ENCODE data around the gene PLEKHD1. TPM values are rescaled to one million over a fixed set of nuclear protein-coding genes. Genes with fewer than 3 reads are reported as not detected.
A peak's percentile ranks its signal among the peaks of the same experiment; 100 is the strongest.

The PLEKHD1 gene
- total RNA-seq, 1 donor = under 0.01 TPM

DNA sequence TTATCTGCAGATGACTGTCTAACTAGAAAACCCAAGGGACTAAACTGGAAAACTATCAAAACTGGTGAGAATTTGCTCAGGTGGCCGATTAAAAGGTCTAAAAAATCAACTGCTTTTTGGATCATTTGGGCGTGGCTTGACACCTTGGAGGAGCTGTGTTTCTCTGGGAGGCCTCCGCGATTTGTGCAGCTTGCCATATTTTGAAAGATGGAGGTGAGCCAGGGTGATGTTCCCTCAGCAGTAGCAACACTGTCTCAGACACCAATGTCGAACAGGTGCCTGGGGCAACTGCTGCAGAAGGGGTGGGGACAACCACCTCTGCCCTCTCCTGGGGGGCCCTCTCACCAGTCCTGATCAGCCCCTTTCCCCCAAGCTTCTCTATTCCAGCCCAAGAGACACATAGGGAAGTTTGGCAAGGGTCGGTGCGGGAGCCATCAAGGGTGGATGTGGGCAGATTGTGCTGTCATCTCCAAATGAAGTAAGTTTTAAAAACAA, 86.4 kb downstream of the PLEKHD1 start:
- TF ChIP-seq, protein P1, sequence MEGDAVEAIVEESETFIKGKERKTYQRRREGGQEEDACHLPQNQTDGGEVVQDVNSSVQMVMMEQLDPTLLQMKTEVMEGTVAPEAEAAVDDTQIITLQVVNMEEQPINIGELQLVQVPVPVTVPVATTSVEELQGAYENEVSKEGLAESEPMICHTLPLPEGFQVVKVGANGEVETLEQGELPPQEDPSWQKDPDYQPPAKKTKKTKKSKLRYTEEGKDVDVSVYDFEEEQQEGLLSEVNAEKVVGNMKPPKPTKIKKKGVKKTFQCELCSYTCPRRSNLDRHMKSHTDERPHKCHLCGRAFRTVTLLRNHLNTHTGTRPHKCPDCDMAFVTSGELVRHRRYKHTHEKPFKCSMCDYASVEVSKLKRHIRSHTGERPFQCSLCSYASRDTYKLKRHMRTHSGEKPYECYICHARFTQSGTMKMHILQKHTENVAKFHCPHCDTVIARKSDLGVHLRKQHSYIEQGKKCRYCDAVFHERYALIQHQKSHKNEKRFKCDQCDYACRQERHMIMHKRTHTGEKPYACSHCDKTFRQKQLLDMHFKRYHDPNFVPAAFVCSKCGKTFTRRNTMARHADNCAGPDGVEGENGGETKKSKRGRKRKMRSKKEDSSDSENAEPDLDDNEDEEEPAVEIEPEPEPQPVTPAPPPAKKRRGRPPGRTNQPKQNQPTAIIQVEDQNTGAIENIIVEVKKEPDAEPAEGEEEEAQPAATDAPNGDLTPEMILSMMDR (IDR thresholded peaks at IDR 0.05; ENCODE audit: extremely low read depth, low read depth, low read length) = no peak
- Histone ChIP-seq H3K79me2 (ENCODE audit: insufficient read depth, low read length) (no peaks in the 10 kb centered on the region), H3K27ac (ENCODE audit: low read depth, low read length) (no peak overlapping the region), H3K4me1 (ENCODE audit: insufficient read depth, low read length) (no peaks in the 10 kb centered on the region), H3K4me2 (ENCODE audit: insufficient read depth, low read length) (no peak overlapping the region), H2AFZ (ENCODE audit: low read length) (no peak overlapping the region), H4K20me1 (ENCODE audit: insufficient read depth, low read length) (peaks cover 2% of the 10 kb centered on the region), H3K27me3 (ENCODE audit: insufficient read depth, low read length) (peaks cover 86% of the 10 kb centered on the region), H3K9me3 (ENCODE audit: low read depth, low read length) (no peaks in the 10 kb centered on the region), H3K4me3 (ENCODE audit: insufficient read depth, low read length) (no peak overlapping the region), H3K36me3 (ENCODE audit: insufficient read depth, low read length) (no peaks in the 10 kb centered on the region)
- DNase-seq (ENCODE audit: insufficient read length, low spot score, missing footprints) = no peak

DNA sequence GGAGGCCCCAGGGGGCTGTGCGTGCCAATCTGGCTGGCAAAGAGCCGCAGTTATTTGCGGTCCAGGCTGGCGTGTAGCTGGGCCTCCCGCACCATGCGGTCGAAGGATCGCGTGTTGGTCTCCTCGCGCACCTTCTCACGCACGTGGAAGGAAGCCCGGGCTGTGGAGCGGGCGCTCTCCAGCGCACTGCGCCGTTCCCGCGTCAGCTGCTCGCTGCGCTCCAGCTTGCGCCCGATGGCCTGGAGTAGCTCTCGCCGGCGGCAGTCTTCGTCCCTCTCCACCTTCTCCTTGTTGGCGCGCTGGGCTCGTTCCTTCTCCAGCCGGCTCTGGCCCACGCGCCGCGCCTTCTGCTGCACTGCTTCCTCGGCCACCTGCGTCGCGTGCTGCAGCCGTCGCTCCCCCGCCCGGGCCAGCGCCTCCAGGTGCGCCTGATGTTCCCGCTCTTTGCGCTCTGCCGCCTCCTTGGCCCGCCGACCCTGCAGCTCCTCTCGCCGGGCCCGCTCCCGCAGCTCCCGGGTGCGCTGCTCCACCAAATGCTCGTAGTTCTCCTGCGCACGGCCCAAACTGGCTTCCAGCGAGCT, 87.0 kb downstream of the PLEKHD1 start:
- no peaks in the 10 kb centered on the region for H3K79me2 ChIP-seq (ENCODE audit: insufficient read depth, low read length)
- no peaks in the 10 kb centered on the region for H3K36me3 ChIP-seq (ENCODE audit: insufficient read depth, low read length)
- no peak for DNase-seq (ENCODE audit: insufficient read length, low spot score, missing footprints)
- no peaks in the 10 kb centered on the region for H3K4me1 ChIP-seq (ENCODE audit: insufficient read depth, low read length)
- no peaks in the 10 kb centered on the region for H3K9me3 ChIP-seq (ENCODE audit: low read depth, low read length)
- peaks cover 87% of the 10 kb centered on the region for H3K27me3 ChIP-seq (ENCODE audit: insufficient read depth, low read length)
- no peak overlapping the region for H2AFZ ChIP-seq (ENCODE audit: low read length)
- H4K20me1 ChIP-seq (ENCODE audit: insufficient read depth, low read length) = peaks cover 2% of the 10 kb centered on the region
- TF ChIP-seq, protein P1 (IDR thresholded peaks at IDR 0.05; ENCODE audit: extremely low read depth, low read depth, low read length) = no peak
- no peak overlapping the region for H3K4me3 ChIP-seq (ENCODE audit: insufficient read depth, low read length)
- no peak overlapping the region for H3K4me2 ChIP-seq (ENCODE audit: insufficient read depth, low read length)
- H3K27ac ChIP-seq (ENCODE audit: low read depth, low read length) = no peak overlapping the region

DNA sequence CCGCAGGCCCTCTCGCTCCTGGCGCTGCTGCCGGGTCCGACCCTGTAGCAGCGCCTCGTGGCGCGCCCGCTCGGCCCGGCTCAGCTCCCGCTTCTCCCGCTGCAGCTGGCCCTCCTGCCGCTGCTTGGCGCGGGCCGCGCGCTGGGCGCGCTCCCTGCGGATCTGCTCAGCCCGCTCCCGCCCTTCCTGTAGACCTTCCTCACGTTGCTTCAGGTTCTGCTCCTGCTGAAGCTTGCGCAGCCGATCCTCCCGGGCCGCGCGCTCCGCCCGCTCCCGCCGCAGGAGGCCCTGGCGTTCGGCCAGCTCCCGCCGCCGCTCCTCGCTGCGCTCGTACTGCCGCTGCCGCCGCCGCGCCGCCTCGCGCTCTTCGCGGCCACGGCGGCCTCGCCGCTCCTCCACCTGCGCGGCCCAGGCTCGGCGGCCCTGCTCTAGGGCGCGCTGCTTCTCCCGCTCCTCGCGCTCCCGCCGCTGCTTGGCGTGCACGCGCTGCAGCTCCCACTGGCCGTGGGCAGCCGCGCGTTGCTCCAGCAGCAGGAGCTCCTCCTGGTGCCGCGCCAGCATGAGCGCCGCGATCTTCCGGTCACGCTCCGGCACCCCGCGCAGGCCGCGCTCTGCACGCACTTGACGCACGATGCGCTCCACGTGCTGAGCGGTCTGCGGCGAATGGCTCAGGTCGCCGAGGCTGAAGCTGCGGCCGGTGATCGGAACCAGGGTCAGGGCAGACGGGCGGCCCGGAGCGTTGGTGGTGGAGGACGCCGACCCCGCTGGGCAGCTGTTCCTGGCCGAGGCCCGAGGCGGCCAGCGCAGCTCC, 87.7 kb downstream of the PLEKHD1 start:
- H3K27me3 ChIP-seq (ENCODE audit: insufficient read depth, low read length) = peaks cover 87% of the 10 kb centered on the region
- H2AFZ ChIP-seq (ENCODE audit: low read length) = no peak overlapping the region
- no peaks in the 10 kb centered on the region for H3K79me2 ChIP-seq (ENCODE audit: insufficient read depth, low read length)

DNA sequence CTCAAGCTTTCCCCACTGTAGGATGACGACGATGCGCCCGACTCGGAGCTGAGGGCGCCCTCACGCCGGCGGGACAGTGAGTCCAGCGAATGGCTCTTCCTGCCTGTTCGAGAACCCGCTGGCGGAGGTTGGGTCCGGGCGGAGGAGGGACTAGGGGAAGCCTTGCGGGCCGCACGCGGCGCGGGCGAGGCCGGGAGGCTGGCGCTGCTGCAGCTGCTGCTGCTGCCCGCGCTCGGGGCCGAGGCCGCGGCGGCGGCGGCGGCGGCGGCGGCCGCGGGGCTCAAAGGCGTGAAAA, 88.3 kb downstream of the PLEKHD1 start:
- H2AFZ ChIP-seq (ENCODE audit: low read length) = no peak overlapping the region
- no peaks in the 10 kb centered on the region for H3K36me3 ChIP-seq (ENCODE audit: insufficient read depth, low read length)
- H3K4me3 ChIP-seq (ENCODE audit: insufficient read depth, low read length) = no peak overlapping the region
- no peak overlapping the region for H3K27ac ChIP-seq (ENCODE audit: low read depth, low read length)
- H3K79me2 ChIP-seq (ENCODE audit: insufficient read depth, low read length) = no peaks in the 10 kb centered on the region
- no peaks in the 10 kb centered on the region for H3K4me1 ChIP-seq (ENCODE audit: insufficient read depth, low read length)
- H3K9me3 ChIP-seq (ENCODE audit: low read depth, low read length) = no peaks in the 10 kb centered on the region
- H3K27me3 ChIP-seq (ENCODE audit: insufficient read depth, low read length) = peaks cover 85% of the 10 kb centered on the region
- TF ChIP-seq, protein P1 (IDR thresholded peaks at IDR 0.05; ENCODE audit: extremely low read depth, low read depth, low read length) = no peak
- H3K4me2 ChIP-seq (ENCODE audit: insufficient read depth, low read length) = no peak overlapping the region
- DNase-seq (ENCODE audit: insufficient read length, low spot score, missing footprints) = peak; percentile 81
- peaks cover 2% of the 10 kb centered on the region for H4K20me1 ChIP-seq (ENCODE audit: insufficient read depth, low read length)

More for the DNA sequence above, 87.7 kb downstream of the PLEKHD1 start:
- no peaks in the 10 kb centered on the region for H3K4me1 ChIP-seq (ENCODE audit: insufficient read depth, low read length)
- TF ChIP-seq, protein P1 (IDR thresholded peaks at IDR 0.05; ENCODE audit: extremely low read depth, low read depth, low read length) = no peak
- H3K4me3 ChIP-seq (ENCODE audit: insufficient read depth, low read length) = no peak overlapping the region
- H3K27ac ChIP-seq (ENCODE audit: low read depth, low read length) = no peak overlapping the region
- no peaks in the 10 kb centered on the region for H3K36me3 ChIP-seq (ENCODE audit: insufficient read depth, low read length)
- no peaks in the 10 kb centered on the region for H3K9me3 ChIP-seq (ENCODE audit: low read depth, low read length)
- peaks cover 2% of the 10 kb centered on the region for H4K20me1 ChIP-seq (ENCODE audit: insufficient read depth, low read length)
- H3K4me2 ChIP-seq (ENCODE audit: insufficient read depth, low read length) = no peak overlapping the region
- peak; percentile 87 for DNase-seq (ENCODE audit: insufficient read length, low spot score, missing footprints)
